GM18502 (cell line): ENCODE measurements around the gene PFDN2.

Experiments
- ATAC-seq: cut with Tn5 transposase; IDR thresholded peaks from one replicate; pipeline ENCODE4 v1.9.1; 2021; ENCODE audit warnings: mild to moderate bottlenecking; ENCODE audit not compliant: unreplicated experiment, poor library complexity

Gene PFDN2

GRCh38 chr1:161117759-161118581 lies at the start of gene PFDN2, which contains the start of gene NIT1:
Gene PFDN2, minus strand, starts transcription at chr1:161118037. Its CDS starts 11 bp downstream, at chr1:161118026.
Gene NIT1, plus strand, starts transcription at chr1:161118105. Its CDS starts 72 bp downstream, at chr1:161118177.
- ATAC-seq = peak; percentile 80

- no peak for ATAC-seq
Observed at GRCh38 chr1:161166669-161167548, 49.1 kb upstream of the PFDN2 start.

- peak; percentile 91 for ATAC-seq
Observed at GRCh38 chr1:161165742-161166668, 48.2 kb upstream of the PFDN2 start, which contains the start of gene PPOX. Gene PPOX, plus strand, starts transcription at chr1:161166426. Its CDS starts 422 bp downstream, at chr1:161166848.

GRCh38 chr1:161164901-161165610 lies 47.2 kb upstream of the PFDN2 start:
- no peak for ATAC-seq

GRCh38 chr1:161163793-161164192 lies 46.0 kb upstream of the PFDN2 start:
- ATAC-seq = no peak

GRCh38 chr1:161162806-161163205 lies 45.0 kb upstream of the PFDN2 start:
- no peak for ATAC-seq

- ATAC-seq = no peak
Observed at GRCh38 chr1:161162052-161162451, 44.2 kb upstream of the PFDN2 start.

- no peak for ATAC-seq
Observed at GRCh38 chr1:161161652-161162051, 43.8 kb upstream of the PFDN2 start.

GRCh38 chr1:161160671-161161145 lies 42.9 kb upstream of the PFDN2 start:
- no peak for ATAC-seq

- no peak for ATAC-seq
Observed at GRCh38 chr1:161159913-161160243, 42.0 kb upstream of the PFDN2 start.

- peak; percentile 81 for ATAC-seq
Observed at GRCh38 chr1:161159087-161159912, 41.5 kb upstream of the PFDN2 start, which contains the start of gene USP21. Gene USP21, plus strand, starts transcription at chr1:161159500. Its CDS starts 1,141 bp downstream, at chr1:161160641.

- no peak for ATAC-seq
Observed at GRCh38 chr1:161158316-161159010, 40.6 kb upstream of the PFDN2 start.

- no peak for ATAC-seq
Observed at GRCh38 chr1:161157867-161158266, 40.0 kb upstream of the PFDN2 start.

- peak; percentile 90 for ATAC-seq
Observed at GRCh38 chr1:161153682-161154337, 36.0 kb upstream of the PFDN2 start, which contains the start of gene UFC1. Gene UFC1, plus strand, starts transcription at chr1:161153978. Its CDS starts 20 bp downstream, at chr1:161153998.

GRCh38 chr1:161153176-161153575 lies 35.3 kb upstream of the PFDN2 start:
- no peak for ATAC-seq

GRCh38 chr1:161145832-161146231 lies 28.0 kb upstream of the PFDN2 start:
- no peak for ATAC-seq

GRCh38 chr1:161140755-161141400 lies 23.0 kb upstream of the PFDN2 start:
- no peak for ATAC-seq
